Ascending aorta (tissue), 2 donors: Measurements from ENCODE around the gene NTNG2. TPM values are rescaled to one million over a fixed set of nuclear protein-coding genes. Genes with fewer than 3 reads are reported as not detected.

Source experiments
- DNase-seq, 2 donors: peaks; one replicate each; pipeline ENCODE4 v3.0.0-alpha.2; 2019; ENCODE audit warnings: low spot score in 2 of 2
- H3K27ac ChIP-seq, 2 donors: fragments of 200-600 bp; sonication (generic); one replicate each; pipeline ENCODE4 v1.5.1; 2016 to 2017; ENCODE audit warnings: mild to moderate bottlenecking in 1 of 2
- H3K27me3 ChIP-seq: fragments of 200-600 bp; sonication (generic); one replicate; pipeline ENCODE4 v1.5.1; 2017
- H3K36me3 ChIP-seq, 2 donors: fragments of 200-600 bp; sonication (generic); one replicate each; pipeline ENCODE4 v1.5.1; 2016
- H3K4me1 ChIP-seq, 2 donors: fragments of 200-600 bp; sonication (generic); one replicate each; pipeline ENCODE4 v1.5.1; 2016 to 2017; ENCODE audit warnings: mild to moderate bottlenecking in 1 of 2
- H3K4me3 ChIP-seq, 2 donors: fragments of 200-600 bp; sonication (generic); one replicate each; pipeline ENCODE4 v1.5.1; 2016 to 2017; ENCODE audit warnings: mild to moderate bottlenecking in 1 of 2
- H3K9me3 ChIP-seq, 2 donors: fragments of 200-600 bp; sonication (generic); one replicate each; pipeline ENCODE4 v1.5.1; 2016
- CTCF ChIP-seq, 3 experiments: fragments of 200-600 bp in 2 of 3; fragments of 450-650 bp in 1 of 3; sonication (generic) in 2 of 3; IDR thresholded peaks; one replicate each; pipeline ENCODE4 v1.5.1; 2016 to 2019; ENCODE audit warnings: antibody characterized with exemption in 3 of 3, mild to moderate bottlenecking in 1 of 3, moderate library complexity in 1 of 3
- intact Hi-C: fragments of 100-400 bp; cut with DNase I; formaldehyde crosslinking; loops from one replicate; pipeline ENCODE4 v1.15.1; 2023
- total RNA-seq: library from RNA; depleted of rRNA; stranded (reverse); fragments of >200 nt; gene quantifications from one replicate; pipeline ENCODE4 v1.1.0, GENCODE V29; 2016

The NTNG2 gene
- total RNA-seq, 1 donor from 2014 or later: 5.9 TPM

GRCh38 chr9:132231019-132231701, 69.3 kb downstream of the NTNG2 start:
- intact Hi-C loops: no loop called here
- H3K27ac ChIP-seq: no peak overlapping the region
- no peak for TF ChIP-seq CTCF (IDR thresholded peaks at IDR 0.05)
- H3K27me3 ChIP-seq: peaks cover 5% of the 10 kb centered on the region
- H3K4me3 ChIP-seq: no peak overlapping the region
- no peaks in the 10 kb centered on the region for H3K36me3 ChIP-seq
- no peaks in the 10 kb centered on the region for H3K4me1 ChIP-seq
- DNase-seq: no peak
- H3K9me3 ChIP-seq: no peaks in the 10 kb centered on the region

GRCh38 chr9:132232522-132232921, 70.7 kb downstream of the NTNG2 start:
- no peak for TF ChIP-seq CTCF (IDR thresholded peaks at IDR 0.05)
- Histone ChIP-seq H3K27ac (no peak overlapping the region), H3K4me1 (no peaks in the 10 kb centered on the region), H3K4me3 (no peak overlapping the region), H3K36me3 (no peaks in the 10 kb centered on the region), H3K9me3 (no peaks in the 10 kb centered on the region), H3K27me3 (peaks cover 5% of the 10 kb centered on the region)
- no peak for DNase-seq
- intact Hi-C loops: no loop called here

- H3K27me3 ChIP-seq: peaks cover 5% of the 10 kb centered on the region
- no peak for DNase-seq
- no peaks in the 10 kb centered on the region for H3K36me3 ChIP-seq
- TF ChIP-seq CTCF (IDR thresholded peaks at IDR 0.05): no peak
- intact Hi-C loops: no loop called here
- H3K9me3 ChIP-seq: no peaks in the 10 kb centered on the region
- H3K4me1 ChIP-seq: no peaks in the 10 kb centered on the region
- no peak overlapping the region for H3K4me3 ChIP-seq
- H3K27ac ChIP-seq: no peak overlapping the region
These were observed 71.3 kb downstream of the NTNG2 start for GRCh38 chr9:132233138-132233537.

- no peak overlapping the region for H3K4me3 ChIP-seq
- no peak overlapping the region for H3K27ac ChIP-seq
- intact Hi-C loops: no loop called here
- H3K4me1 ChIP-seq: no peaks in the 10 kb centered on the region
- TF ChIP-seq CTCF (IDR thresholded peaks at IDR 0.05): no peak
- peaks cover 5% of the 10 kb centered on the region for H3K27me3 ChIP-seq
- H3K9me3 ChIP-seq: no peaks in the 10 kb centered on the region
- DNase-seq: no peak
- H3K36me3 ChIP-seq: no peaks in the 10 kb centered on the region
These were observed 72.7 kb downstream of the NTNG2 start for GRCh38 chr9:132234535-132234934.

GRCh38 chr9:132235125-132235524, 73.3 kb downstream of the NTNG2 start:
- no peak for TF ChIP-seq CTCF (IDR thresholded peaks at IDR 0.05)
- no peaks in the 10 kb centered on the region for H3K4me1 ChIP-seq
- H3K36me3 ChIP-seq: no peaks in the 10 kb centered on the region
- DNase-seq: no peak
- no peak overlapping the region for H3K4me3 ChIP-seq
- no peaks in the 10 kb centered on the region for H3K27me3 ChIP-seq
- intact Hi-C loops: no loop called here
- no peaks in the 10 kb centered on the region for H3K9me3 ChIP-seq
- no peak overlapping the region for H3K27ac ChIP-seq
